RKO (cell line): Measurements from ENCODE around the gene CNTN4.
A peak's percentile ranks its signal among the peaks of the same experiment; 100 is the strongest.
"Not testable (repeated sequence)": the region's sequence is repeated elsewhere in the genome, so short reads cannot be mapped to it uniquely, and the experiment has no call there.

Experiments
- DNase-seq: peaks from one replicate; pipeline ENCODE4 v3.0.0-alpha.2; 2016; ENCODE audit warnings: low spot score

Gene CNTN4

DNA sequence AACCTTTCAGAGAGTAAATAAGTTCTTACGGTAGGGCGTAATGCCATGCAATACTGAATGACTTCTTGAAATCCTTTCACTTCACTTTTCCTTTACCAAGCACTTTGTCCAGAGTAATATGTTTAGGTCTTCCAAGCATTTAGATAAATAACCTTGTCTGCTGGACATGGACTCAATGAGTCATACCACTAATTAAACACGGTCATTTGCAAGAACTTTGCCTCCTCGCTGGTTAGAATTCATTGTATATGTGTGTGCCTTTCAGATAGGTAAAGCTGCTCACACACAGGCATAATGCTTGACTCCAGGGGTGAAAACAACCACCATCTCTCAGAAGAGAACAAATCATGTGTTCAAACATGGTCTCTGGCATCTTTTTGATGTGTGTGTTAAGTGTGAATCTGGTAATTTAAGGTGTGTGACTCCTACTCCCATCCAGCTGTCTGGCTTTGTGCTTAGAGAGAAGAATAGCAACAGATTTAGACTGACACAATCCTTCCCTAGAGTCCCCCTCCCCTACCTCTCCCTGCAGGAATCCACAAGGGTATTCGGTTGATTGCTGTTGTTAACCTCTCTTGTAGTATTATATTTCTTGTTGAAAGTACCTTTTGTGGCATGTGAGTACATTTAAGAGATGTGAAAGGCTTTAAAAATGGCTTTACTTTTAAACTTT is 419.0 kb downstream of the CNTN4 start:
- no peak for DNase-seq

DNA sequence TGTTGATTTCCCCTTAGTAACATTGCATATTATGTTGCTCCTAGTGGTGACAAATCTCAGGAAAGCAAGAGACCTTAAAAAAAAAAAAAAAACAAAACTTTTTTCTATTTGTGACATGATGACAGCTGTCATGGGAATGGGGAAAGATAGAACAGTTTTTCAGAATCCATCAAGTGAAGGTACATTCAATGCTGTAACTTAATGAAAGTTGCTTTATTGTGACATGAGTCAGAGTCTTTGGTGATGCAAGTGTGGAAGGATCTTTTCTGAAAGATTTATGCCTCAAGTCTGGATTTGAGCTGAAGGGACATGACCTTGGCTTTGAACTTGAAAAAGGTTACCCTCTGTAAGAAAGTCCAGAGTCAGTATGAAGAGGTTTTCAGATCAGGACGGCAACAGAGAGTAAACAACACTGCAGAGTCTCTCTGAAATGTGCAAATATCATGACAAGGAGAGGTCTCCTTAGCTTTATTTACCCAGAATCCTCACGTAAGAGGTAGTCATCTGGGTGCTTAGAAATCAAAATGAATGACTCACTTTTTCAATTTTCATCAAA is 424.7 kb downstream of the CNTN4 start:
- no peak for DNase-seq

DNA sequence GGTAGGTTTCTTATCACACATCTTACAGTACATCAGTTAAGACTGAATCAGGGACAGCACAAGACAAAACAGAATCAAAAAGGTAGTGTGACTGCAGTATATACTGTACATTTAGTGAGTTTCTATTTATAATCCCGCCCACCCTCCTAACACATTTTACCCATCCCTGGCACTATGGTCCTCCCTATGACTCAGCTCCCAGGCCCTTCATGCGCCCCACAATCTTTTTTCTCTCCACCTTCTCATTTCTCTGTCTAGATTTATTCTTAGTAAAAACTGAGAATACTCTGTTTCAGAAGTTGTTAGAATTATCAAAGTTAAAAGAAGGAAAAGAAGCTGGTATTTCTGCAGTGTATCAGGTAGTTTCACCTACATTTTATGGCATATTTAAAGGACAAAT is 427.3 kb downstream of the CNTN4 start:
- DNase-seq, result no peak

DNA sequence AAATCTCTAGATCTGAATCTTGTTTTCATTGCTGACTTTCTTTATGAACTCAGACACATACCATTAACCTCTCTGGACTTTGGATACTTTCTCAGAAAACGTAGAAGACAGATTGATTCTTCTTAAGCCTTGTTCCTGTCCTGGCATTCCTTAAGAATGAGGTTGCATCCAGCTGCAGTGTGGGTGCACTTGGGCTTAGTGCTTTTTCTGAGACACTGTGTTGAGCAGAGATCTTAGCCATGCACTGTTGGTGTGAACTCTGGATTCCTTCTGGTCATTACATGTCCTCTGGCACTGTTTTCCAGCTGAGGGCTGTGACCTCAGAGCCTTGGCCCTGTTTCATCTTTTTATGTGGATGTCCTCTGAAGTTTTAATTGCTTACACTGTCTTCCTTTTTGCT is 428.3 kb downstream of the CNTN4 start:
- no peak for DNase-seq

DNA sequence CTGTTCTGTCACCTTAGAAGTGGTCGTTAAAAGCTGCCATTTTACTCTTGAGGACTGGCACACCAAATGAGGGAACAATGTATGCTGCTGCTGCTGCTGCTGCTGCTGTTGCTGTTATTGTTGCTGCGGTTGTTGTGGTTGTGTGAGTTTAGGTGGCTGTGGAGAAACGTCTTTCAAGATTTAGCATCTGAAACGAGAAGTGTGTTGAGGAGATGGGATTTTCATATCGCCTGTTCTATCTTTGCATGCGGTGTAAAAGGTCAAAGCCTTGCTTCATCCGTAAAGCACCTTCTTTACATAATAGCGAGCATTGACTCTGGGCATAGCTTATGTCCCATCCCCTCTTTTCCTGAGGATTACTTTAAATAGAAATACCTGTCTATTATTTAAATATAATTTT is 428.7 kb downstream of the CNTN4 start:
- DNase-seq, result not testable (repeated sequence)

DNA sequence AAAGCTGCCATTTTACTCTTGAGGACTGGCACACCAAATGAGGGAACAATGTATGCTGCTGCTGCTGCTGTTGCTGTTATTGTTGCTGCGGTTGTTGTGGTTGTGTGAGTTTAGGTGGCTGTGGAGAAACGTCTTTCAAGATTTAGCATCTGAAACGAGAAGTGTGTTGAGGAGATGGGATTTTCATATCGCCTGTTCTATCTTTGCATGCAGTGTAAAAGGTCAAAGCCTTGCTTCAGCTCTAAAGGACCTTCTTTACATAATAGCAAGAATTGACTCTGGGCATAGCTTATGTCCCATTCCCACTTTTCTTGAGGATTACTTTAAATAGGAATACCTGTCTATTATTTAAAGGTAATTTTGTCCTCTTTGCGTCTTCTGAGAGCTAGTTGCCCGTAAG is 436.1 kb downstream of the CNTN4 start:
- not testable (repeated sequence) for DNase-seq

DNA sequence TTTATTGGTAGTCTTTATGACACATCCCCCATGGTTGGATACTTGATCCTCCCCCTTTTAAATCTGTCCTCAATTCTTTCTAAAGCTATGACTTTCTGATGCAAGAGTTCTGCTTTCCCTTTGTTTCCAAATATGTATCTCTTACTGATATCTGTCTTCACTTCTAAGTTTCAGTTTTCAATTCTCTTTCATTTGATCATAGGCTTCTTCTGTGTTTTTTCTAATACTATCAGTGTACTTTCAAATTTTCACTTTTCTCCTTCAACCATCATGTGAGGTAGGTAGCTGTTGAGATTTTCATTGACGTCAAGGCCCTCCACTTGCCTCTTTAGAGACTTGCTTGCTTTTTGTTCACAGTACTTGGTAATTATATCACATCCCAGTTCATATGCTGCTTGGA is 436.5 kb downstream of the CNTN4 start:
- no peak for DNase-seq

DNA sequence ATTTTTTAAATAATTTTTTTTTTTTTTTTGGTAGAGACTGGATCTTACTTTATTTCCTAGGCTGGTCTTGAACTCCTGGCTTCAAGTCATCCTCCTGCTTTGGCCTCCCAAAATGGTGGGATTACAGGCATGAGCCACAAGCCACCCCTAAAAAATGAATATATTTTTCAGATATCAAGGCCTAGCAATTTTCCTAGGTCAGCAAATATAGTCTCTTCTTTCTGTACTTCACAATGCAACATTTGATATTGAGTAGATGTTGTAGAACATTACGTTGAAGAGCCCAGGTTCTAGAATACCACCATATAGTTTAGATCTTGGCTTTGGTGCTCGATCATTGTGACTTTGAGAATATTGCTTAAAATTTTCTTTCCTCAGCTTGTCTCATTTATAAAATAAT is 437.9 kb downstream of the CNTN4 start:
- no peak for DNase-seq

DNA sequence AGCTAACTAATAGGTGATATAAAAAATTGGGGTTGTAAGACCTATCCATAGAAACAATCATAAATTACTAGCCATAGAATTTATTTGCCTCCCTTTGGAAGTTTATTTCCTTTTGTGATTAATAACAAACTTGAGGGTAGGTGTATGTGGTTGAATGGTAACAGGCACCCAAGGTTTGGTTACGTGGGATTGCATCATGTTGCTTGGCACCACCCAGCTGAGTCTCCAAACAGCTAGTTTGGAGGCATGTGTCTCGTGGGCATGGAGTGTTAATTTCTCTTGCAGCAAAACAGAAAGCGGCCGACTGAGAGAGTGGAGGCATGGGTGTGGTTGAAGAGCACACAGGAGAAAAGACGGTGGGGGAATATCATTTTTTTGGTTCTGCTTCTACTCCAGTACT is 441.4 kb downstream of the CNTN4 start:
- DNase-seq, result peak; percentile 2

DNA sequence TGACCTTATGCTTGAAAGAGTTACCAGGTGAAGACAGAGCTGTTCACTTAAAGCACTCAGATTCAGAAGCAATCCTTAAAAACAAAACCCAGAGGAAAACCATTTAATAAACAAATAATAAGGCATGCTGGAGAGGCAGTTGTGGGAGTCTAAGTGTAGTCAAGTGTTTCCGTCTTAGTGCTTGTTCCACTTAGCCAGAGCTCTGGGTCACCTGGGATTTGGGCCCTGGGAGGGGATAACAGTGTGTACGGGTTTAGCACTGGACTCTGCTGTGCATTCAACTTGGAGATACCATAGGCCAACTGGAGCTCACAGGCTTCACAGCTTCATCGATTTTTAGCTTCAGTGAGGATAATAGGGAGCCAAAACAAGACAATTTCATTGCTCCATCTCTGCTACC is 444.6 kb downstream of the CNTN4 start:
- no peak for DNase-seq

DNA sequence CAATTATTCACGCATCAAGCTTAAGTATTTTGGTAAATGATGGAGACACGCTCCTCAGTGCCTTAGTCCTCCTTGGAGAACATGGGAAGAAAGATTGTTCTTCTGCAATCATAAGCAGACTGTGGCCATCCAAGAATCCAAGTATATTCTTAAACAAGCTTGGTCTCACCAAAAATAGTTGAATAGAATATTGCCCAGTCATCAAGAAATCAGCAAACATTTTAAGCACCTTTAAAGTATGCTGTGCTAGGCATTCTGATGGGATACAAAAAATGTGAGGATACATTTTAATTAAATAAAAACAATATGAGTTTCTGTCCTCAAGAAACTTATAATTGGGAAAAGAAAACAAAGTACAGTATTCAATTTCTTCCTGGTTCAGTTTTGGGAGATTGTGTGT is 445.5 kb downstream of the CNTN4 start:
- DNase-seq, result no peak

DNA sequence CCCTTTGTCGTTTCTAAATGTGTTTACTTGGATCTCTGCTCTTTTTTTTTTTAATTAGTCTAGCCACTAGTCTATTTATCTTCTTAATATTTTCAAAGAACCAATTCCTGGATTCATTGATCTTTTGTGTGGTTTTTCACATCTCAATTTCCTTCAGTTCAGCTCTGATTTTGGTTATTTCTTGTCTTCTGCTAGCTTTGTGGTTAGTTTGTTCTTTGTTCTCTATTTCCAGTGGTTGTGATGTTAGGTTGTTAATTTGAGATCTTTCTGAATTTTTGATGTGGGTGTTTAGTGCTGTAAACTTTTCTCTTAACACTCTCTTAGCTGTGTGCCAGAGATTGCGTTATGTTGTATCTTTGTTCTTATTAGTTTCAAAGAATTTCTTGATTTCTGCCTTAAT is 446.1 kb downstream of the CNTN4 start:
- no peak for DNase-seq

DNA sequence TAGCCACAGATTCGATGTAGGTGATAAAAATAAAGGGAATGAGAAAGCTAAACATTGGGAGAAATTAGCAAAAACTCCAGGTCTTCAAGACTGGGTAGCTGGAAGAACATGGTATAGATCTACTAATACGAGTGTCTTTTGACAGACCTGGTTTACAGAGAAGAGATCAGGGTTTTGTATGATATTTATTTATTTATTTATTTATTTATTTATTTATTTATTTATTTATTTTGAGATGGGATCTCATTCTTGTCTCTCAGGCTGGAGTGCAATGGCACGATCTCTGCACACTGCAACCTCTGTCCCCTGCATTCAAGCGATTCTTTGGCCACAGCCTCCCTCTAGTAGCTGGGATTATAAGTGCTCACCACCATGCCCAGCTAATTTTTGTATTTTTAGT is 448.4 kb downstream of the CNTN4 start:
- no peak for DNase-seq

DNA sequence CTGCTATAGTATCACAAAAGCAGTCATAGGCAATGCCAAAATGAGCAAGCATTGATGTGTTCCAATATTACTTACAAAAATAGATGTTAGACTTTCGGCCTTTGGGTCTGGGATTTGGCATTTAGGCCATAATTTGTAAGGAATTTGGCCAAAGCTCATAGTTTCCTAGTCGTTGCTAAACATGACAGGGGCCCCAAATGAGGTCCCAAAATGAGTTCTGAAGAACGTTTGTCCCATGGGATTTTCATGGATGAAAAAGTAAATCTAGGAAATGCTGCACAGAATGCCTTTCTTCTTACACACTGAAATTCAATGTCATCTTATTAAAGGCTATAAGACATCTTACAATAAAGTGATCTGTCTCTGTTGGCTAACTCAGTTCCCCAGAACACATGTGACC is 456.0 kb downstream of the CNTN4 start:
- no peak for DNase-seq

DNA sequence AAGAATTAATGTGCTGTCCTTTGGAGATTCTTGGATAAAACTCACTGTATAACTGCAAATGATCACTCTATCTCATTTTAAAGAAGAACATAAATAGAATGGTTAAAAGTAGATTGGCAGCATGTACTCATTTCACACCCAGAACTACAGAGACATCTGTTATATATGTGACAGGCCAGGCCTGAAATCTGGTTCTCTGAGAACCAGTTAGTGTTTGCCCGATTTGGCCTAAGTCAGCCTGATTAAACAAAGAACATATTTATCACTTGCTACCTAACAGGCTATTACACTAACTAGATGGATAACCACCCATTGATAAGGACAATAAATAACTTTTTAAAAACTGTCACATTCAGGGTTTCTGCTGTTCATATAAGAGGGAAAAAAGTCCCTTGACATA is 460.1 kb downstream of the CNTN4 start:
- DNase-seq, result no peak

DNA sequence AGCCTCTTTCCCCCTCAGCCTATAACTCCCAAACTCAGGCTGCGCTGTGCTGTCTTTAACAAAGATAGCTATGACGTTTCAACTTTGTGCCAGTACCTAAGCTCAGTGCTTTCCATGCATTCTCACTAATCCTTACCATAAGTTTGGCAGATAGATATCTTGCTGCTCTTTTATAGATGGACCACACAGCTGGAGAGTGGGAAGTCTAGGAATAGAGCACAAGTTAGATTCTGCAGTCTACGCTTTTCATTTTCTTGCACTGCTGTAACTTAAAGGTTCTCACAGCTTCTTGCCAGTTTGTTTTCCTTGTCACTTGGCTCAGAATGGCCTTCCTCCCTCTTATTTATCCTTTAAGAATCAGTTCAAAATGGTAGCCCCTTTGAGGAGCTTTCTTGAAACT is 468.8 kb downstream of the CNTN4 start:
- no peak for DNase-seq

DNA sequence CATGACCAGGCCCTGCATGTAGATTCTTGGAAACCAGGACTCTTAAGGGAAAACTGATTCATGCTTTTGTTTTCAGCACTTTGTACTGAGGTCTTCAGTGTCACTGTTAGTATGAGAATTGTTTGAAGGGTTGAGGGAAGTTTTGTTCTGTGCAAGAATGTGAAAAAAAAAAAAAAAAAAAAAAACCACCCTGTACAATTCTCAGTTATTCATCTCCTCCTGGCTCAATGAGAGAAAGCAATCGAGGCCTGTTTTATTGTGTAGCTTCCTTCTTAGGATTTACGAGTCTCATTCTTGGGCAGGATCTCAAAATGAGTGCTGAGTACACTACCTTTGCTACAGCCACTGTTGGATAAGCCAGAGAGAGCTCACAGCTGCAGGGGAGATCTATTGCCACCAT is 469.5 kb downstream of the CNTN4 start:
- no peak for DNase-seq

DNA sequence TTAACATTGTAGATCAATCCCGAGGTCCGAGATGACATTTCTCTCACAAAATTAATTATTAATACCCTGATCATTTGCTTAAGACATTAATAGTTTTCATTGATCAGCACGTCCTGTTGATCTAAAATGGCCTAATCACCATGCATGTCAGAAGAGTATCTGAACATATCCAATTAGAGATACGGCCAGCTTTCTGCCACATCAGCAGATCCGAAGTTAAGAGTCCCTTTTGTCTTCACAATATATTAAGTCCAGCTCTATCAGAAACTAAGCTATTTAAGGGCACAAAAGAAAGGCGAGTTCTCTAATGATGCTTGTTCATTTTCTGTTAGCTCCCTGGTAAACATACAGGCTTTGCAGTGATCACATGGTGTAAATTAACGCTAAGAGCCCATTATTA is 470.3 kb downstream of the CNTN4 start:
- no peak for DNase-seq

DNA sequence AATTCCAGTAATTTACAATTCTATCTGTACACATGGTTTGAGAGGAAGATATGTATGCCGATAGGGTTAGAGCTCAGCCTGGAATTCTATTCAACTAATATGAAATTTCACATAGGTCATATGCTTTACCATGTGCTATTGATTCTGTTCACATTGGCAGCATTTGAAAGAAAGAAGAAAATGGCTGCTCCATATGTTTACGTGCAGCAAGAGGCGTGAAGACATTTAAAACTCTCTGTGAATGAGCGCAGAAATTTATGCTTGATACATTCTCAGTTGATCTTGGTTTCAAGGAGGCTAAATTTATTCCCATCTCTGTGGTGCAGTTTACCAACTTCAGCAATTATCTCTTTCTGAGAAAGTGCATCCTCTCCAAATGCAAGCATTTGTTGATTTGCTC is 478.9 kb downstream of the CNTN4 start:
- DNase-seq, result no peak

DNA sequence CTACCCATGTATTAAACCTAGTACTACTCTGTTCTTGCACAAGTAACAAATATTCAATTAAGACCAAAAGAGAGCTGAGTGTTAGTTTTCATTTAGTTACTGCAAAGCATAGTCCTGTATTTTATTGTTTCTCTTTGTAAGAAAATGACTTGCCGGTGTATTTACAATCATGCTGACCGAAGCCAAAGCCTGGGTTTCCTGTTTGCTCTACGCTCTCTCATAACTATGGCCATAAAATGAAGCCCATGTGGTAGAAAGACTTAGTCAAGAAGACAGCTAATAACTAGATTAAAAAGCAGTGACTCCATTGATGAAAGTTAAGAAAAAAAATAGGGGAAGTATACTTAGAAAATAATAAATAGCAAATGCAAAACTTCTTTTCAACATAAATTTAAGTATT is 479.9 kb downstream of the CNTN4 start:
- DNase-seq, result no peak

DNA sequence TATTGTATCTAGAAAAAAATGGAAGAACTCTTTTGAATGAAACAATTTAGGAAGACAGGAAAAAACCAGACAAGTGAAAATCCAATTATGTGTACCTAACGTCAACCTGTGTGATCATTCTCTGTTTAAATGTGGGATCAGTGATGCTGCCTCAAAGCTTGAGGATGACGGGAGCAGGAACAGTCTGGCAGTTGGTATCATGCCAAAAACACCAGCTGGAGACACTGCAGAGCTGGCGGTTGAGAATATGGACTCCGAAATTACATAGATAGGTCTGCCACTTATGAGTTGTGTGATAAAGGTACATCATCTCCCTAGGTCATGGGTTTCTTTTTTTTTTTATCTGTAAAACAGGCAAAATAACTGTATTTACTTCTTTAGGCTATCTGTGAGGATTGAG is 480.5 kb downstream of the CNTN4 start:
- DNase-seq, result no peak

DNA sequence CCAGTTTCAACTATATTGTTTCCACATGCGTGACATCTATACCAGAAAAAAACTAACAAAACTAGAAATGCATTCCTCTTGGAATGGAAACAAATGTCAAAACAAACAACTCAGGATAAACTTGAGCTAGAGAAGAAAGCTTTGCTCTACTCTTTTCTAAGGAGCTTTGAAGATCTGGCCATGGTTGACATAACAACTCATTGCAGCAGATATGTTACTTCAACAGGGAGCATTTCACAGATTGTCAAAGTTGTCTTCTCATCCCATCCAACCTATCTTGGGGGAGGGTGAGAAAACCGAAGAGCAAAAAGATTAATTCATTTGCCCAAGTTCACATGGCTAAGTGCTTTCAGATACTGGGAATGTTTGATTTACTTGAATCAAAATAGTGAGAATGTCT is 484.4 kb downstream of the CNTN4 start:
- DNase-seq, result no peak

DNA sequence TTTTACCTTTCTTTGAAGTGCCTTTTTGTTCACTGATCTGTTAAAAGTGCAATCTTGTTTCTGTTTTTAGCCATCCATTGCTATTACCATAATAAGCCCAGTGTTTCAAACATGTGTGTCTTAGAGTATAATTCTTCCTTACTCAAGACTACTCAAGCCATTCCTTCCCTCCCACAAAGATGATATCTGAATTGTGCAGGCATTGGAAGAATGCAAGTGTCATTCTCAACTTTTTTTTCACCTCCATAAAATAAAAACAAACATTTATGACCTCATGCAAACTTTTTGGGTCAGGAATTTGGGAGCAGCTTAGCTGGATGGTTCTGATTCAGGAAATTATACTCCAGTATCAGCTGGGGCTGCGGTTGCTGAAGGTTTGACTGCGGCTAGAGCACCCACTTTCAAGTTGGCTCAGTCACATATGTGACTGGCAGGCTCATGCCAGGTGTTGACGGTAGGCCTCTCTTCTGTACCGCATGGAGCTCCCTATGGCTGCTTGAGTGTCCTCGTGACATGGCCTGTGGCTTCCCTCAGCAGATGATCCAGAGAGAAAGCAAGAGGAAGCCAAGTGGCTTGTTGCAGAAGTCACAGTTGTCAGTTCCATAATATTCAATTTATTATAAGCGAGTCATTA is 490.8 kb downstream of the CNTN4 start:
- DNase-seq, result no peak

DNA sequence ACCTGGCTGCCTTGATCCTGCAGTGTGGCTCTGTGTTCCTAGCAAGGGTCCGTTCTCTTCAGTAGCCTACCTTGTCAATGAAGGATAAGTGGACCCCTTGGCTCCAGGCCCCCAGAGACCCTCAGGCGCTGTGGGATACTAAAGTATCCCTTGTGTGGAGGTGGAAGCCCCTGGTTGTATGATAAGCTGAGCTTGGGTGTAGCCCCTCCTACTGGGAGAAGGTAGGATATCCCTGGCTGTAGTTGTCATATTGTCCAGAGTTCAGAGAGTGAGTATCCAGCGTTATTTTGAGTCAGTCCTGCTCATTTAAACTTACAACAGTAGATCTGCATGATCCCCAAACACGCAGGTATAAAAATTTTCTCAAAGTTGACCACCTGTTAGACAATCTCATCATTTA is 496.8 kb downstream of the CNTN4 start:
- DNase-seq, result no peak
